Heart left ventricle (tissue), 16 donors: ENCODE measurements around the gene IGFBP5. TPM values are rescaled to one million over a fixed set of nuclear protein-coding genes. Genes with fewer than 3 reads are reported as not detected.

Source experiments
- ATAC-seq, 4 donors: fragments of 200-7000 bp; cut with Tn5 transposase; one replicate each; pipeline ENCODE4 v1.9.1; 2020 to 2022; ENCODE audit warnings: moderate library complexity in 4 of 4, mild to moderate bottlenecking in 3 of 4, moderate number of reproducible peaks in 1 of 4
- DNase-seq, 5 donors: peaks; one replicate each; pipeline ENCODE4 v3.0.0-alpha.2; 2020
- H3K27ac ChIP-seq, 12 donors: fragments of 200-600 bp; sonication (generic) in 4 of 12; one replicate each; pipeline versions ENCODE4 v1.5.0 to v1.8.0; 2016 to 2022; ENCODE audit warnings: mild to moderate bottlenecking in 2 of 12
- H3K27me3 ChIP-seq, 9 donors: fragments of 200-600 bp; sonication (generic) in 2 of 9; one replicate each; pipeline versions ENCODE4 v1.5.1 to v1.8.0; 2016 to 2022; ENCODE audit warnings: mild to moderate bottlenecking in 3 of 9
- H3K36me3 ChIP-seq, 9 donors: fragments of 200-600 bp; sonication (generic) in 2 of 9; one replicate each; pipeline versions ENCODE4 v1.5.0 to v1.8.0; 2018 to 2022; ENCODE audit warnings: mild to moderate bottlenecking in 2 of 9
- H3K4me1 ChIP-seq, 12 donors: fragments of 200-600 bp; sonication (generic) in 4 of 12; one replicate each; pipeline versions ENCODE4 v1.5.0 to v1.8.0; 2016 to 2022; ENCODE audit warnings: mild to moderate bottlenecking in 3 of 12
- H3K4me3 ChIP-seq, 12 donors: fragments of 200-600 bp; sonication (generic) in 4 of 12; one replicate each; pipeline versions ENCODE4 v1.5.0 to v1.8.0; 2017 to 2022; ENCODE audit warnings: mild to moderate bottlenecking in 9 of 12, moderate library complexity in 4 of 12
- H3K9me3 ChIP-seq, 12 donors: fragments of 200-600 bp; sonication (generic) in 4 of 12; one replicate each; pipeline versions ENCODE4 v1.5.0 to v1.8.0; 2016 to 2022; ENCODE audit warnings: mild to moderate bottlenecking in 1 of 12
- CTCF ChIP-seq, 12 donors: fragments of 200-600 bp; sonication (generic) in 4 of 12; IDR thresholded peaks; one replicate each; pipeline versions ENCODE4 v1.5.0 to v1.8.0; 2018 to 2022; ENCODE audit warnings: antibody characterized with exemption in 12 of 12, mild to moderate bottlenecking in 5 of 12
- POLR2A ChIP-seq, 2 donors: fragments of 450-650 bp; IDR thresholded peaks; one replicate each; pipeline ENCODE4 v1.6.1; 2017; ENCODE audit warnings: antibody characterized with exemption in 2 of 2, mild to moderate bottlenecking in 2 of 2, moderate library complexity in 2 of 2
- WGBS, 4 donors: extraction: QIAGEN DNeasy Blood & Tissue Kit in 2 of 4; methylation state at CpG; one replicate each; pipeline versions ENCODE4 v1.1.5 to v1.1.7; 2013 to 2018; 5-methylcytosine and 5-hydroxymethylcytosine counted together
- intact Hi-C, 10 donors: fragments of 100-400 bp; cut with DNase I; formaldehyde crosslinking; loops; one replicate each; pipeline versions ENCODE4 v1.11.1 to v1.14.2; 2022
- polyA plus RNA-seq, 2 donors: library from polyadenylated mRNA; stranded (reverse); fragments of 200-250 nt; gene quantifications; one replicate each; pipeline ENCODE4 v1.2.3, GENCODE V29; 2013
- total RNA-seq, 9 donors: library from RNA; depleted of rRNA in 2 of 9; stranded (reverse); fragments of >200 nt in 2 of 9; fragmentation: NEBNext Ultra II Directional in 3 of 9; extraction: Animal tissue kit (Norgen Biotek cat#: 25700) in 3 of 9; gene quantifications; one replicate each; pipeline versions ENCODE4 v1.1.0 to v1.2.4, GENCODE V29; 2016 to 2023
- donor health status: ischemic (EF 13 %, LVEDD 7.1; RV severe dilation, severe dysfunction).
- donor health status: healthy with polysubstance abuse.
- donor health status: DM: no; HTN: yes; CAD: no.
- donor health status: DM: no; HTN: no; CAD: no.
- donor health status: ischemic (EF 25% LVEDD 6.9; RV normal size, moderate dysfunction).
- donor health status: ischemic (EF 25% LVEDD 5.7; RV mildly dilated, moderate dysfunction).
- donor health status: healthy.
- donor health status: DM: yes; HTN: yes; CAD: no.
- donor health status: ischemic (EF 35%, LVEDD 5.7; RV mildly dilated, moderate dysfunction).
- donor health status: nonischemic (EF 11% LVEDD 7.7; RV severe dilation, severe dysfunction).
- donor health status: DM: yes; HTN: yes; CAD: no.
- donor health status: PGD.
- donor health status: ischemic (EF 29% LVEDD 5.4; RV normal size, mild dysfunction).
- donor health status: nonischemic (EF 23%, LVEDD 6.1; RV moderate dilation, normal function).

The IGFBP5 gene
- total and polyA plus RNA-seq, 11 donors, result 58.2 to 441 (median 129) TPM

- no peak for ATAC-seq
- Histone ChIP-seq H3K27ac (peak overlapping the region in 2 of 12 donors; percentile 36 to 88), H3K4me3 (no peak overlapping the region), H3K36me3 (peaks cover 0 to 49% (median 4%) of the 10 kb centered on the region in 9 donors), H3K27me3 (peaks cover 0 to 25% (median 0%) of the 10 kb centered on the region in 9 donors), H3K4me1 (peaks cover 6 to 91% (median 48%) of the 10 kb centered on the region in 12 donors), H3K9me3 (no peaks in the 10 kb centered on the region)
- no peak for DNase-seq
- TF ChIP-seq CTCF (IDR thresholded peaks at IDR 0.05) (no peak), POLR2A (IDR thresholded peaks at IDR 0.05) (no peak)
- 86 to 93% (median 89%) methylated on average over 5 of the region's 5 CpGs for WGBS, 4 donors
- intact Hi-C loops, result loop anchor here in 2 of 10 donors (5.0 to 10.0 kb wide), 2 partner anchors 1025 to 1068 kb away; no protein-coding TSS in a partner anchor
Measured at GRCh38 chr2:216687111-216687510, 8.2 kb downstream of the IGFBP5 start.

DNA sequence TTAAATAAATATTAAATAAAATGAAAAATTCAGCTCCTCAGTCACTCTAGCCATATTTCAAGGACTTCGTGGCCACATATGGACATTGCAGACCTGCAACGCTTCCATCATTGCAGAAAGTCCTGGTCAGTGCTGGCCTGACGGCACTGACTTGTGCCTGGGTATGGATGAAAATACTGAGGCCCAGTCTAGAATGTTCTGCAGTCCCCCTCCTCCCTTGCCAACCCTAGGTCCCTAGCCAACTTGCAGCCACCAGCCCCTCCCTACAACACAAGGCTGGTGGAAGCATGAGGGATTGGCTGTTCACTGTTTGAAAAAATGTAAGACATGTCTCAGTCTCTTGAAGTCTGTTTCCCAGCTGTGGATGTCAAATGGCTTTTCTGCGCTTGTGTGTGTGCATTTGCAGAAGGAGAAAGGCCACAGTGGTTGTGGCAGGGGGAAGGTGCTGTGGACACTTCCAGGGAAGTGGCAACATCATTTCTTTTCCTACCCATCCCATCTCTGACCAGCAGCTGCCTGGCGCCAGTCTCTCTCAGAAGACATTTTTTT lies 9.9 kb downstream of the IGFBP5 start:
- H3K36me3 ChIP-seq, result peaks cover 0 to 49% (median 4%) of the 10 kb centered on the region in 9 donors
- TF ChIP-seq CTCF (IDR thresholded peaks at IDR 0.05), result no peak
- TF ChIP-seq POLR2A (IDR thresholded peaks at IDR 0.05), result no peak
- H3K9me3 ChIP-seq, result no peaks in the 10 kb centered on the region
- peaks cover 6 to 96% (median 59%) of the 10 kb centered on the region in 12 donors for H3K4me1 ChIP-seq
- no peak overlapping the region for H3K4me3 ChIP-seq
- 82 to 93% (median 85%) methylated on average over 5 of the region's 5 CpGs for WGBS, 4 donors
- ATAC-seq (no peak), DNase-seq (no peak)
- H3K27me3 ChIP-seq, result peaks cover 0 to 17% (median 0%) of the 10 kb centered on the region in 9 donors
- H3K27ac ChIP-seq, result peak overlapping the region in 4 of 12 donors; percentile 86 to 90 (median 88)
- intact Hi-C loops, result loop anchor here in 2 of 10 donors (5.0 to 10.0 kb wide), 2 partner anchors 1027 to 1069 kb away; no protein-coding TSS in a partner anchor

- ATAC-seq (peak; percentile 53 to 83 (median 72)), DNase-seq (peak in 2 of 5 donors; percentile 68 to 82)
- intact Hi-C loops, result loop anchor here (2.0 to 10.0 kb wide), 8 partner anchors 483 to 1073 kb away; no protein-coding TSS in a partner anchor
- no peak for TF ChIP-seq POLR2A (IDR thresholded peaks at IDR 0.05)
- 50 to 68% (median 53%) methylated on average over 2 to 3 of the region's 3 CpGs for WGBS, 4 donors
- H3K9me3 ChIP-seq, result no peaks in the 10 kb centered on the region
- peaks cover 0 to 6% (median 0%) of the 10 kb centered on the region in 9 donors for H3K27me3 ChIP-seq
- peaks cover 8 to 98% (median 57%) of the 10 kb centered on the region in 12 donors for H3K4me1 ChIP-seq
- H3K36me3 ChIP-seq, result peaks cover 0 to 49% (median 4%) of the 10 kb centered on the region in 9 donors
- H3K4me3 ChIP-seq, result no peak overlapping the region
- peak overlapping the region in 9 of 12 donors; percentile 17 to 92 (median 86) for H3K27ac ChIP-seq
Measured at GRCh38 chr2:216683846-216684245, 11.5 kb downstream of the IGFBP5 start.

GRCh38 chr2:216681683-216682082 lies 13.7 kb downstream of the IGFBP5 start:
- ATAC-seq, result no peak
- intact Hi-C loops, result loop anchor here (2.0 to 10.0 kb wide), 8 partner anchors 486 to 1076 kb away; no protein-coding TSS in a partner anchor
- Histone ChIP-seq H3K4me3 (no peak overlapping the region), H3K4me1 (peaks cover 8 to 88% (median 53%) of the 10 kb centered on the region in 12 donors), H3K27ac (peak overlapping the region in 11 of 12 donors; percentile 51 to 96 (median 88)), H3K9me3 (no peaks in the 10 kb centered on the region), H3K27me3 (no peaks in the 10 kb centered on the region), H3K36me3 (peaks cover 0 to 58% (median 18%) of the 10 kb centered on the region in 9 donors)
- no peak for DNase-seq
- 42 to 50% (median 47%) methylated on average over 2 of the region's 2 CpGs for WGBS, 4 donors
- TF ChIP-seq CTCF (IDR thresholded peaks at IDR 0.05), result no peak
- TF ChIP-seq POLR2A (IDR thresholded peaks at IDR 0.05), result no peak
